ENCODE data around the gene MED13. TPM values are rescaled to one million over a fixed set of nuclear protein-coding genes. Genes with fewer than 3 reads are reported as not detected.

The MED13 gene
- total RNA-seq, 1 donor from 2014 or later = 56.6 TPM

GRCh38 chr17:62086737-62087136 lies 21.7 kb upstream of the MED13 start:
- no peak for TF ChIP-seq CTCF (conservative IDR thresholded peaks at IDR 0.05)
- no peak overlapping the region for H3K4me3 Mint-ChIP-seq
- no peaks in the 10 kb centered on the region for H3K27me3 Mint-ChIP-seq
- H3K4me1 Mint-ChIP-seq (ENCODE audit: unreplicated experiment) = peaks cover 5% of the 10 kb centered on the region
- H3K9me3 Mint-ChIP-seq = peaks cover 4% of the 10 kb centered on the region
- H3K36me3 Mint-ChIP-seq = no peaks in the 10 kb centered on the region
- DNase-seq (ENCODE audit: extremely low spot score, unreplicated experiment) = no peak
- H3K27ac Mint-ChIP-seq = no peak overlapping the region

GRCh38 chr17:62085511-62086408 lies 20.7 kb upstream of the MED13 start:
- no peak overlapping the region for H3K27ac Mint-ChIP-seq
- no peak for DNase-seq (ENCODE audit: extremely low spot score, unreplicated experiment)
- TF ChIP-seq CTCF (conservative IDR thresholded peaks at IDR 0.05) = no peak
- peaks cover 5% of the 10 kb centered on the region for H3K4me1 Mint-ChIP-seq (ENCODE audit: unreplicated experiment)
- no peak overlapping the region for H3K4me3 Mint-ChIP-seq
- peaks cover 4% of the 10 kb centered on the region for H3K9me3 Mint-ChIP-seq
- no peaks in the 10 kb centered on the region for H3K27me3 Mint-ChIP-seq
- no peaks in the 10 kb centered on the region for H3K36me3 Mint-ChIP-seq

- no peaks in the 10 kb centered on the region for H3K36me3 Mint-ChIP-seq
- no peak overlapping the region for H3K4me3 Mint-ChIP-seq
- H3K9me3 Mint-ChIP-seq = peaks cover 4% of the 10 kb centered on the region
- H3K4me1 Mint-ChIP-seq (ENCODE audit: unreplicated experiment) = no peaks in the 10 kb centered on the region
- no peak for DNase-seq (ENCODE audit: extremely low spot score, unreplicated experiment)
- TF ChIP-seq CTCF (conservative IDR thresholded peaks at IDR 0.05) = no peak
- no peak overlapping the region for H3K27ac Mint-ChIP-seq
- H3K27me3 Mint-ChIP-seq = no peaks in the 10 kb centered on the region
These were observed 19.5 kb upstream of the MED13 start for GRCh38 chr17:62084585-62084984.

GRCh38 chr17:62083651-62084050 lies 18.6 kb upstream of the MED13 start:
- Mint-ChIP-seq H3K4me1 (ENCODE audit: unreplicated experiment) (no peaks in the 10 kb centered on the region), H3K27ac (no peak overlapping the region), H3K27me3 (no peaks in the 10 kb centered on the region), H3K4me3 (no peak overlapping the region), H3K36me3 (no peaks in the 10 kb centered on the region), H3K9me3 (peaks cover 4% of the 10 kb centered on the region)
- no peak for DNase-seq (ENCODE audit: extremely low spot score, unreplicated experiment)
- TF ChIP-seq CTCF (conservative IDR thresholded peaks at IDR 0.05) = no peak

GRCh38 chr17:62080647-62081046 lies 15.6 kb upstream of the MED13 start:
- DNase-seq (ENCODE audit: extremely low spot score, unreplicated experiment) = no peak
- Mint-ChIP-seq H3K27me3 (peaks cover 3% of the 10 kb centered on the region), H3K36me3 (no peaks in the 10 kb centered on the region), H3K4me1 (ENCODE audit: unreplicated experiment) (no peaks in the 10 kb centered on the region), H3K27ac (no peak overlapping the region), H3K9me3 (peaks cover 4% of the 10 kb centered on the region), H3K4me3 (no peak overlapping the region)
- TF ChIP-seq CTCF (conservative IDR thresholded peaks at IDR 0.05) = no peak
